Peyer's patch (tissue), 4 donors: ENCODE data around the gene DGCR6L.

Experiments
- CTCF ChIP-seq, 6 experiments: fragments of 450-650 bp in 4 of 6; fragments of 200-600 bp in 2 of 6; sonication (generic) in 1 of 6; IDR thresholded peaks; one replicate each; pipeline ENCODE4 v1.5.1; 2017 to 2019; ENCODE audit warnings: antibody characterized with exemption in 6 of 6, mild to moderate bottlenecking in 3 of 6, moderate library complexity in 1 of 6
- POLR2A ChIP-seq, 2 donors: fragments of 450-650 bp; IDR thresholded peaks; one replicate each; pipeline ENCODE4 v1.5.1; 2017; ENCODE audit warnings: antibody characterized with exemption in 2 of 2, mild to moderate bottlenecking in 2 of 2, moderate library complexity in 2 of 2

GRCh38 chr22:20298110-20298802, 21.6 kb downstream of the DGCR6L start:
- TF ChIP-seq CTCF (IDR thresholded peaks at IDR 0.05) (no peak), POLR2A (IDR thresholded peaks at IDR 0.05) (no peak)
